NCI-H2029 (cell line): ENCODE results near the gene MID2.
A peak's percentile ranks its signal among the peaks of the same experiment; 100 is the strongest.
"Not testable (repeated sequence)": the region's sequence is repeated elsewhere in the genome, so short reads cannot be mapped to it uniquely, and the experiment has no call there.

Source experiments
- DNase-seq: peaks from one replicate; lab custom pipeline; 2025; lab: John Stamatoyannopoulos, UW

Gene MID2

GRCh38 chrX:107842715-107843400, 17.2 kb downstream of the MID2 start:
- DNase-seq = no peak

- no peak for DNase-seq
Measured at GRCh38 chrX:107845625-107846024, 20.0 kb downstream of the MID2 start.

GRCh38 chrX:107848591-107848990, 22.9 kb downstream of the MID2 start:
- no peak for DNase-seq

GRCh38 chrX:107849747-107850421, 24.2 kb downstream of the MID2 start:
- no peak for DNase-seq

GRCh38 chrX:107850422-107850765, 24.7 kb downstream of the MID2 start:
- DNase-seq = no peak

- DNase-seq = no peak
Measured at GRCh38 chrX:107851215-107851614, 25.5 kb downstream of the MID2 start.

- not testable (repeated sequence) for DNase-seq
Measured at GRCh38 chrX:107851665-107852064, 26.0 kb downstream of the MID2 start.

- DNase-seq = no peak
Measured at GRCh38 chrX:107856289-107856688, 30.6 kb downstream of the MID2 start.

- DNase-seq = not testable (repeated sequence)
Measured at GRCh38 chrX:107857041-107857440, 31.4 kb downstream of the MID2 start.

- peak; percentile 26 for DNase-seq
Measured at GRCh38 chrX:107857837-107858236, 32.2 kb downstream of the MID2 start.

GRCh38 chrX:107861056-107861455, 35.4 kb downstream of the MID2 start:
- DNase-seq = no peak

GRCh38 chrX:107871136-107871535, 45.5 kb downstream of the MID2 start:
- no peak for DNase-seq

- no peak for DNase-seq
Measured at GRCh38 chrX:107878106-107878505, 52.4 kb downstream of the MID2 start.

- no peak for DNase-seq
Measured at GRCh38 chrX:107880054-107880610, 54.5 kb downstream of the MID2 start.

- DNase-seq = peak; percentile 25
Measured at GRCh38 chrX:107894038-107894437, 68.4 kb downstream of the MID2 start.

GRCh38 chrX:107902721-107903120, 77.1 kb downstream of the MID2 start:
- DNase-seq = no peak

GRCh38 chrX:107905366-107905765, 79.7 kb downstream of the MID2 start:
- DNase-seq = no peak

GRCh38 chrX:107924136-107924746, 98.6 kb downstream of the MID2 start:
- no peak for DNase-seq

GRCh38 chrX:107934262-107934661, 108.6 kb downstream of the MID2 start:
- DNase-seq = no peak

- DNase-seq = no peak
Measured at GRCh38 chrX:107935200-107935599, 109.5 kb downstream of the MID2 start.

GRCh38 chrX:107935664-107936433, 110.2 kb downstream of the MID2 start:
- no peak for DNase-seq

GRCh38 chrX:107936434-107936730, 110.7 kb downstream of the MID2 start:
- no peak for DNase-seq

- DNase-seq = no peak
Measured at GRCh38 chrX:107940095-107940494, 114.4 kb downstream of the MID2 start.
